DMS 273 (cell line): ENCODE measurements around the gene SETSIP.
"Not testable (repeated sequence)": the region's sequence is repeated elsewhere in the genome, so short reads cannot be mapped to it uniquely, and the experiment has no call there.

Source experiments
- DNase-seq: peaks from one replicate; lab custom pipeline; 2025; ENCODE audit not compliant: unreplicated experiment; lab: John Stamatoyannopoulos, UW

Gene SETSIP

DNA sequence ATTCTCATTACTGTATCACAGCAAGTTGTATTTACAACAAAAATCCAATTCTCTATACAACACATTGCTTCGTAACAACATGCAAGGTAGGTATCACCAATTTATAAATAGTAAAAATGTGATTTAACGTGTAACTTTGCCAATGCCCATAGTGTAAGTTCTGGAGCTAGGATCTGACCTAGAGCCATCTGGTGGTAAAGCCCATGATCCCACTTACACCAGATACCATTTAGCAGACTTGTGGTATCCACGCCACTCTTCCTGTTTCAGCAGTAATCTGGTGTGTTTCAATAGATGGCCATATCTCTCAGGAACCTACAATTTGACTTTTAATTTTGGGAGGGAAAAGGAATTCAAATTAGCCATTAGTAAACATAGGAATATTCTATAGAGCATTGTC, 10.2 kb downstream of the SETSIP start:
- DNase-seq = peak; percentile 9

DNA sequence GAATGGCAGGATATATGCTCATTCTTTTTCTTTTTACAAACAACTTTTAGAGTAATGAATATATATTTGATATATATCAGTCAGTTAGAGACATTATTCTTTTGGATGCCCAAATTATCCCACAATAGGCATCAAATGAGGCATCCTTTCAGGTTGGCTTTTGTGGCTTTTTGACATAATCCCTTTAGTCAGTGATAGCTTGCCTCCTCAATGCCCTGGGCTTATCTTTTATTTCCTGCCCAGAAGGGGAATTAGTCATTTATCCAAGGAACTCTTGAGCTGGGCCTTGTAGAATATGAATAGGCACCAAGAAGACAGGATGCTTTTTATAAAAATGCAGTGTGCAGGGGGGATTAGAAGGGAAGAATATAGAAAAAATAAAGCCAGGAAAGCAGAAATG, 23.3 kb downstream of the SETSIP start:
- DNase-seq = no peak

- no peak for DNase-seq
These were observed 29.3 kb downstream of the SETSIP start for GRCh38 chr1:92045766-92046495.

- DNase-seq = no peak
These were observed 31.6 kb downstream of the SETSIP start for GRCh38 chr1:92043621-92044020.

DNA sequence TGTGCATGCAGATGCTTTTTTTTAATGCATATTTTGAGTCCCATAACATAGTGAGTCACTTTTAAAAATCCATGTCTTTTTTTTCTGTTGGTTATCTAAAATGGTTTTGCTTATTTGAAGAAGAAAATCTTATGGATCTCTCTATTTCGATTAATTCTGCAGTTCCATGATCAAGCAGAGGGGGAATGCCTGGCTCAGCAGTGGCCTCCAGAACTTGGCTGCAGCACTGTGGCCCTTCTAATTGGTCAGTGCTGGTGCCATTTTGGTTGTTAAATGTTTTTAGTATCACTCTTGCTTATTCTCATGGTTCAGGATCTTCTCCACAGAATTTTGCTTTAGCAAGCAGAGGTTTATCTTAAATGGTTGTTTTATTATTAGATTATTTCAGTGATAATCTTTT, 34.2 kb downstream of the SETSIP start:
- DNase-seq = no peak

DNA sequence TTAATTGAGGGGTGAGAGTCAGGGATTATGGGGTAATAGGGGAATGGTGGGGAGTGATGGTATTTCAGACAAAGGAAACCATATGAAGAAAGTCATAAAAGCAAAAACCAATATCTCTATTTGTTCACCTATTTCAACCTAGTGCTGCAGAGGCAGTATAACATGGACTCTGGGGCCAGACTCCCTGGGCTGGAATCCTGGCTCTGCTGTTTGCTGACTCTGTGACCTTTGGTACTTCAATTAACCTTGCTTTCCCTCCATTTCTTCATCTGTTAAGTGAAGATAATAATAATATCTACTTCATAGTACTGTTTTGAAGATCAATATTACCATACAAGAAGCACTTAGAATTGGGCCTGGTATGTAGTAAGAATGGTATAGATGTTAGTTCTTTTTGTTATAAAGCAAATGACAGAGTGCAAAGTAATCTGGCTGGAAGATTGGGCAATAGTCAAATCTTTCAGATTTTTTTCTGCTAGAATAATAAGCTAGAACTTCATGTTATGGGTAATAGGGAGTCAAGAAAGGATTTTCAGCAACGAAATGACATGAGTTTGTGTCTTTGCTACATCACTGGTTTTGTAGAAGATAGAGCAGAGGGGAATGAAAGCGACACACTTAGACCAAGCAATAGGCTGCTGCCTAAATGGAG, 36.4 kb downstream of the SETSIP start:
- DNase-seq = no peak

- DNase-seq = no peak
These were observed 37.8 kb downstream of the SETSIP start for GRCh38 chr1:92037400-92037799.

DNA sequence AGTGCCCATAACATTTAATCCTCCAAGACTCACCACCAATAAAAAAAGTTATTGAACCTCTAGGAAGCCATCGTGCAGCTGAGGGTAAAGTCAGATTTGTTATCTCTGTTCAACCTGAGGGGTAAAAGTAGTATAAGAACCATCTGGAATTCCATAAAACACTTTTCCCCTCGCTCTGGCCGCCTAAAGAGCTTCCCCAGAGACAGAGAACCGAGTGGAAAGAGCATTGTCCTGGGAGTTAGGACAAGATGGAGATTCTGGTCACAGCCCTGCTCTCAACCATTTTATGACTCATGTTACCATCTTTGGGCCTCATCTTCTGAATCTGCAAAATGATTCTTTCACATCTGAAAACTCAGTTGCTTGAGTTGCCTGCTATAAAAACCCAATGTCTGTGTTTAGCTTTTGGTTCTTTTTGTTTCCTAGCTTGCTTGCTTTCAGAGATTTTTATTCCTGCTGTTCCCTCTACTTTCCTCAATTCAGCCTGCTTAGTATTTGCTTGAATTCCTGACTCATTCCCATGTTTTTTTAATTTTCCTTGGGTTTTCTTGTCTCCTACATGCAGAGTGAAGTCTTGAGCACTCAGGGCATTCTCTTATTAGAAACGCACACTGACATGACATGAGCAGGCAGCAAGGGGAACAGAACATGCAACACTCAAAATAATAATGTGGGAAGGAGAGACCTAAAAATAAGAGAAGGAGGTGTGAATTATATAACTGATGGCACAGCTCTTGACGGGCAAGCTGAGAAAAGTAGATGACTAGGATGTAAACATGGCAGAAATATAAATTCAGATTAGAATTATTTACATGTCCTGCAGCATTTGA, 43.7 kb downstream of the SETSIP start:
- peak; percentile 3 for DNase-seq

GRCh38 chr1:92030656-92031107, 44.5 kb downstream of the SETSIP start:
- peak; percentile 41 for DNase-seq

DNA sequence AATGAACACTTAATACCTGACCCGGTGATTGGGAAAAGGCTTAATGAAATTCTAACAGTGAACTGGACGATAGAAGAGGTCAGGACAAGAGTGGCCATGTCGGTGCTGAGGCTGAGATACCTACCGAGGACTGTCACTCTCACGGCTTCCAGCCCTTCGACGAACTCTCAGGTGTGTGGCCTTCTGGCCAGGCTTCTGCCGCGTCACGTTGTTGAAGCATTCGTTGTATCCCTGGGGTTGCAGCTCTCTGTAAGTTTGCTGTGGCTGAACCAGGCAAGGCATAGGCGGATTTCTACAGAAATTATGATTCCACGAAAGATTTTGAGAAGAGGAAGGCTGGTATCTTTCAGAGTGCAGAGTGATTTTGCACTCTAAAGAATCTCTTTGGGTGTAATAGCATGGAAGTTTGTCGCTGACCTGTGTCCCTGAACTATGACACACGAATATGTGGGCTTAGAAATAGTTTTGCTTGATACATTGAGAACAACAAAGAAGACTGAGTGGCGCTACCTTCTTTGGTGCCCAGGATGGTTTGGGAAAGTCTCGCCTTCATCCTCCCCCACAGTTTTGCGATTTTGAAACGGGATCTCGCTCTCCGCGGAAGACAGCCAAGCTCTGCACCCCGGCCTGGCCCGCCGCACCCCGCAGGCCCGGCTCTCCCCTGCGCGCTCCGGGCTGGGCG, 45.8 kb downstream of the SETSIP start:
- no peak for DNase-seq

- DNase-seq = no peak
These were observed 48.4 kb downstream of the SETSIP start for GRCh38 chr1:92026806-92027205.

GRCh38 chr1:92026042-92026441, 49.2 kb downstream of the SETSIP start:
- not testable (repeated sequence) for DNase-seq
